ES-I3 (cell line): ENCODE measurements around the gene PCMTD2.

Source experiments
- H3K36me3 ChIP-seq: 2 replicates; pipeline ENCODE4 v1.6.1; 2013; ENCODE audit warnings: mild to moderate bottlenecking, low read length, control low read depth, moderate library complexity; ENCODE audit not compliant: insufficient read depth
- H3K4me1 ChIP-seq: 2 replicates; pipeline ENCODE4 v1.6.1; 2013; ENCODE audit warnings: mild to moderate bottlenecking, control low read depth, low read length; ENCODE audit not compliant: insufficient read depth
- H3K9ac ChIP-seq: 2 replicates; pipeline ENCODE4 v1.6.1; 2013; ENCODE audit warnings: low read depth, mild to moderate bottlenecking, low read length, moderate library complexity
- H3K9me3 ChIP-seq: 2 replicates; pipeline ENCODE4 v1.6.1; 2013; ENCODE audit warnings: mild to moderate bottlenecking, low read length, moderate library complexity; ENCODE audit not compliant: control insufficient read depth, insufficient read depth

The PCMTD2 gene

DNA sequence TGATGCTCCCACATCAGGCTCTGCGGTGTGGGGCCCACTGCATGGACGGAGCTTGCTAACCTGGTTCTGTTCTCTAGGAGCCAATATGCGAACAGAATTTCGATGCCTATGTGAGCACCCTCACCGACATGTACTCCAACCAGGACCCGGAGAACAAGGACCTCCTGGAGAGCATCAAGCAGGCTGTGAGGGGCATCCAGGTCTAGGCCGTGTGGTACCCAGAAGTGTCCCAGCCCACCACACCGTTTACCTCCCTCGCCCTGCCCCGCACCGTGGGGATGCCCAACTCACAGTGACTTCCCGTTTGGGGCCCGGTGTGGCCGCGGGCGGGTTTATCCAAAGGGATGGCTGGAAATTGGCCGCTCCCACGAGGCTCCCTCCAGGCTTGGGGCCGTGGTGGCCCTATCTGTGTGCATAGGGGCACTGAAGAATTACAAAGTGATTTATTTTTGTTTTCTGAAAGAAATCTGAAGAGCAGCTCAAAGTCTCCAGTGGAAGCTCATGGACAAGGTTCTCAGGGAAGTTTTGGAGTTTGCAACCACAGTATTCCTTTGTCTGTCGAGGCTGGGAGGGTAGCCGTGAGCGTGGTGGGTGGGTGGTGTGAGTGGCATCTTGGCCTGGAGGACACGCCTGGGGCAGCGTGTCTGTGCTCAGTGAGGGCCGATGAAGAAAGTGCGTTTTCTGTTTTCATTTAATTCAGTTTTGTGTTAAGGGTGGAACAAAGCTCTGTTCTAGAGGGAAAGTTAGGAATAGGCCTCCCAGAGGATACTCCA, 15.1 kb upstream of the PCMTD2 start:
- Histone ChIP-seq H3K9me3 (no peaks in the 10 kb centered on the region), H3K4me1 (no peaks in the 10 kb centered on the region), H3K36me3 (no peaks in the 10 kb centered on the region), H3K9ac (no peak overlapping the region)

DNA sequence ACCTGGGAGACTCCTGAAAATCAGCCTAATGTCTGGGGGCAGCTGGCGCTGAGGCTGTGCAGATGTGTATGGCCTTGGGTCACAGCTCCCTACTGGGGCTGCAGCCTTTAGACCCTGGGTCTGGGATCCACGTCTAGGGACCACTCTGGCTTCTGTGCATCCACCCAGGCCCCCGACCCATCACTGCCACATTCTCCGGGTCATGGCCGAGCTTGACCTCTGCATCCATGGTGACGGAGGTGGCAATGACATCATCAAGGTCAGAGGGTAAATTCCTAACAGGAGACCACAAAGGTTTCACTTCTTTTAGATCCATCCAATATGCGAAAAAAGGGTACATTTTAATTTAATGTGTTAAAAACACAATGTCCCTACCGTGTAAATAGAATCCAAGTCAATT, 14.5 kb upstream of the PCMTD2 start:
- Histone ChIP-seq H3K4me1 (no peaks in the 10 kb centered on the region), H3K9me3 (no peaks in the 10 kb centered on the region), H3K9ac (no peak overlapping the region), H3K36me3 (no peaks in the 10 kb centered on the region)

DNA sequence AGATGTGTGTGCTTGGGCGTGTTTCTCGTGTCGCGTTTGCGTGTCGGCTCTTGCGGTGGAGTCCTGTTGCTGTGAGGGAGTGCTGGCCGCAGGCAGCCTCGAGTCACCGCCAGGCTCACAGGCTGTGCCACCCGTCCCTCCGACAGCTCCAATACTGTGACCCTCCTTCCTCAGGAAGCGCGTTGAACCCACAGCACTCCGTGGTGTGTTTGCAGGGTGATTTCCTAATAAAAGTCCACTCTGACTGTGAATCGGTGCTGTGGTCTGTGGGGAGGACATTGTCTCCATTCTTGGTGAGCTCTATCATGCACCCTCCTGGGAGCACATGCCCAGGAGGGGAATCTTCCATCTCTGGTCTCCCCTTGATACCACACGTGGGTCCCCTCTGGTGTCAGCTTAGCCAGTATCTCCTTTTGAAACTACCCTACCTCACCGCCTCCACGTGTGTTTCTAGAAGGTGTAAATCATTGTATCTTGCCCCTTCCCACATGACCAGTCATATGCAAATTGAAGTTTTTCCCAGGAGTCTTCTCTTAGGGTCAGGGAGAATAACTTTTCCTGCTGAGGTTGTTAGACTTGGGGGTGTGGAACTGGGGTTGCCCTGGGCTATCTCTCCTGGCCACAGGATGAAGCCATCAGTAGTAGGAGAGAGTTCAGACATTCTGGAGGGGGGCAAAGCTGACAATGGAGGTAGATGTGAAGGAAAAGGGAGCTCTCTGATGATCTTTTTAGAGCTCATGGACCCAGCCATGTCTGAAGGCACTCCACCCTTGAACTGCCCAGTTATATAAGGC, 13.3 kb upstream of the PCMTD2 start:
- Histone ChIP-seq H3K36me3 (no peaks in the 10 kb centered on the region), H3K4me1 (no peaks in the 10 kb centered on the region), H3K9ac (no peak overlapping the region)

DNA sequence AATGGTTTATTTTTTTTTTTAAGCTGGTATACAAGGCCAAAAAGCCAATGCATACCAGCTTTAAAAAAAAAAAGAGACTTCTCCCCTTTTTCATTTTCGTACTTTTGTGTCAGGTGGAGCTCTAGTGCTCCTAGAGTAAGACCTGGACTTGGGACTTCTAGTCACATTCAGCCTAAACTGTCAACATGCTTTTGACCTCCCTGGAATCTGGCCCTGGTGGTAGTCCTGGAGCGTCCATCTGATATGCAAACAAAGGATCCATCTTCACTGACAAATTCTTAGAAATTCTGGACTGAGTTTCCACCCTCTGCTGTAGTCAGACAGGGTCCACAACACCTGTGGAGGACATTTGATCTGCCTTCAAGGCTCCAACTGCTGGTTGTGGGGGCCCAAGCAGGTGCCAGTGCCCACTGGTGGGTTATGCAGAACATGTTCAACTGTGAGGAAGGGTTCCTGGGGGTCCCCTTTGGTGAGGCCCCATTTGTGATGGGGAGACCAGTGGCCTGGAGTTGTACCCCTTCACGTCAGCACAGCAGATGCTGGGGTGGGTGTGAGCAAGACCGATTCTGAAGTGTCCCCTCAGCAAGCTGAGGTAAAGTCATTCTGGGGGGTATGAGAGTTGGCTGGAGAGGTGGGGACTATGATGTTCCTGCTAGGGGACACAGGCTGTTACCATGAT, 12.6 kb upstream of the PCMTD2 start:
- Histone ChIP-seq H3K4me1 (no peaks in the 10 kb centered on the region), H3K36me3 (no peaks in the 10 kb centered on the region), H3K9me3 (no peaks in the 10 kb centered on the region), H3K9ac (no peak overlapping the region)

More for the DNA sequence above, 13.3 kb upstream of the PCMTD2 start:
- no peaks in the 10 kb centered on the region for H3K9me3 ChIP-seq

DNA sequence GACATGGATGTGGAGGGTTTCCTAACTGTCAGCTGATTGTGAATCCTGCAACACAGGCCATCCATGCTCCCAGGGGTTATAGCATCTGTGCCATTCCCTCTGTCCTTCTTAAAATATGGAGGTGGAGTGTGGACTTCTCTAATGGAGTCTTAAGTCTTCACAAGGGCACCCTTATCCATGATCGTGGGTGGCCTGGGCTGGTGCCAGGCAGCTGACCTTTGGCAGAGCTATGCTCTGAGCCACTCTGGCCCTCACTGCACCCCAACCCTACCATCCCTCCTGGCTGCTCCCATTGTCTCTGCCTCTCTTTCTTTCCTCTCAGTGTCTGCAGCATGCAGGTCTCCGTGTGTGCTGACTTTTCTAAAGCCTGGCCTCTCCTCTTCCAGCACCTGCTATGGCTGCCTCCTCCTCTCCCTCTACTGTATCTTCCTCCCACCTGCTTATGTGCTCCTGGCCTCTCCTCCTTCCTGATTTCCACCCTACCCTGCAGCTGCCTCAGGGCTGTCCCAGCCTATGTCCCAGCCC, 11.2 kb upstream of the PCMTD2 start:
- Histone ChIP-seq H3K9me3 (no peaks in the 10 kb centered on the region), H3K4me1 (no peaks in the 10 kb centered on the region), H3K9ac (no peak overlapping the region), H3K36me3 (no peaks in the 10 kb centered on the region)

DNA sequence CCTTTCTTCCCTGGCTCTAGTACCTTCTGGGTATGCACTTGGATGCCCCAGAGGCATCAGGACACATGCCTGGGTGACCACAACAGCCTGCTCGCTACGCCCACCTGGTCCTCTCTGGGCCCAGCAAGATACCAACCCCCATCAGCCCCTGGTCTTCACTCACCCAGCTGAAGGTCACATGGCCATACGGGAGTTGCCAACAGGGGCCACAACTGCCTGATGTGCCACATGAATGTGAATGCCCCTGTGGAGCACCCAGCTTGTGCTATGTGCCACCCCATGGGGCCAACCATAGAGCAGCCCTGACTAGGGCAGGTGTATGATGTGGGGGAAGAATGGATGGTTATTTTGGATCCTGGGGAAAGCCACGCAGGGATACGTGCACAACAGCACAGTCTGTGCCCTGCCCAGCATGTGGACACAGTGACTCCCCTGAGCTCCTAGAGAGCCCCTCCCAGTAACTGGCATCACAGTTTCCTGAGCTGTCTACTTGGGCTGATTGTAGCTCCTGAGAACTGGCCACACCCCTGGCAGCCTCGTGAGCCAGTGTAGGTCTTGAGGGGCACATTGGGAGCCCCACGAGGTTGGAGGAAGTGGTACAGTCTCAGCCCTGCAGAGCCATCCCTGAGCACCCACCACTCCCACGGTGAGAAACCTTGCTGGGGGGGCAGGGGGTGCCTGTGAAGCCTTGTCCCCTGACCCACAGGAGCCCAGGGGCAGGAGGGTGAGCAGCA, 10.5 kb upstream of the PCMTD2 start:
- no peaks in the 10 kb centered on the region for H3K36me3 ChIP-seq
- H3K9ac ChIP-seq = no peak overlapping the region
- no peaks in the 10 kb centered on the region for H3K9me3 ChIP-seq
- no peaks in the 10 kb centered on the region for H3K4me1 ChIP-seq

DNA sequence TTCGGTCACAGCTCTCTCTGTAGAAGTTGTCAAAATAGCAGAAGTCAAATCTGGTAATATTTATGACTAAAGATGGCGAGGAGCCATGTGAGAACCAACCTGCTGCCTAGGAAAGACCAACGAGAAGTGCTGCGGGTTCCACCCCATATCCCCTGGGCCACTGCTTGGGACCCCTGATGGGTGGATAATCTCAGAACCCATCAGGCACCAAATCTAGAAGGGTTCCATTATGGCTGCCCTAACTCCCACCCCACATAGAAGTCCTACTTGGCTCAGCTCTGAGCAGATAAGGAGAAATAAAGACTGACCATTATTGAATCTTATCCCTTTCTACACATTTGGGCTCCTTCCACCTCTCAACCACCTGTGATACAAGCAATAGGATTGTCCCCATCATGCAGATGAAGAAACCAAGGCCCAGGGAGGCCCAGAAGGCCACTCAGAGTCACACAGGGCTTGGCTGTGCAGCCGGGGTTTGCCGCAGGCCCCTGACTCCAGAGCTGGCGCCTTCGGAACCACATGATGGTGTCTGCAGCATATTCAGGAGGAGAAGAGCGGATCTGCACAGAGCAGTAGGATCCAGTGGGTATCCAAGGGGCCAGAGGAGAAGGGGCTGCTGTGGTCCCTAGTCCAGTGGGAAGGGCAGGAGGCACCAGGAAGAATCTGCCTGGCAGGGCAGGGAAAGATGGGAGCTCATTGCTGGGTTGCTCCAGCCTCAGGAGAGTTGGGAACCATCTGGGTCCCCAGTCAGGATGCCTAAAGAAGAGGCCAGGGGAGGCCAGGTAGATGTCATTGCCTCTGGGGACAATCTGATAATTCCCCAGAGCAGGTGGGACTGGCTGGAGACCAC, 9.6 kb upstream of the PCMTD2 start:
- Histone ChIP-seq H3K4me1 (no peaks in the 10 kb centered on the region), H3K9ac (no peak overlapping the region), H3K36me3 (no peaks in the 10 kb centered on the region), H3K9me3 (no peaks in the 10 kb centered on the region)

DNA sequence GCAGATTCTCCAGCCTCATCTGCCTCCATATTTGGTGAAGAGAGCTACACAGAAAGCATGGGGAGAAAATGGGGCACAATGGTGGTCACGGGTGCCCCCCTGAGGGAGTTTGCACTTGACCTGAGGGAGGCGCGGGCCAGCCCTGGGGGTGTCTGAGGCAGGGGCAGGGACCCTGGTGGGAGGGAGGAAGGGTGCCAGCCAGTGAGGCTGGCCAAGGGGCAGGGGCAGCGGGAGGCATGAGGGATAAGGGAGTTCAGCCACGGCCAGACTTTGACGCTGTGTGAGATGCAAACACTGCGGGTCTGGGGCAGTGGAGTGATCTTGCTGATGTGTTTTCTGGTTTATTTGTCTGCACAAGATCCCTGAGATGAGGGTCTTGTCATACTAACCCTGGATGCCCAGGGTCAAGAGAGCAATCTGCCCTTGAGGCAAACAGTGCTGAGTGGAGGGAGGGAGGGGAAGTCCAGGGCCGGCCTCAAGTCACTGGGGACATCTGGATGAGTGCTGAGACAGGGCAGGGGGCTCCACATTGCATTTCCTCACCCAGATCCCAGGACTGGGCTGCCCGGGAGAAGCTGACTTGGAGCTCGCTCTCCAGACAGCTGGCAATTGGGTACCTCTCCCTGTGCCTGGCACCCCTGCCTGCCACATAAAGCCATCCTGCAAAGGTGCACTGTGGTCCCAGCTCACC, 8.8 kb upstream of the PCMTD2 start:
- no peaks in the 10 kb centered on the region for H3K9me3 ChIP-seq
- H3K9ac ChIP-seq = no peak overlapping the region
- H3K36me3 ChIP-seq = no peaks in the 10 kb centered on the region
- H3K4me1 ChIP-seq = no peaks in the 10 kb centered on the region

DNA sequence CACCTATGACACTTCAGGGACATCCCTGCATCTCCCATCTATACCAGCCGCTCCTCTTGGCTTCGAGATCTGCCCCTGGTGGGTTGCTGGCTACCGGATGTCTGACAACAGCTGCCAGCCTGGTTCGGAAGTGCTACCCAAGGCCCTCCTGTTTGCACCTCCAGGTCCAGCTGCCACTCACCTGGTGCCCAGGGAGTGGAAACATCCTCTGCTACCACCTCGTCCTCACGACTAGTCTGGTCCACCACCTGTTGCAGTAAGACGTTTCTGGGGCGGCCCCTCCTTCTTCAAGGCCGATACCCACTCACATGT, 8.3 kb upstream of the PCMTD2 start:
- H3K4me1 ChIP-seq = no peaks in the 10 kb centered on the region
- H3K36me3 ChIP-seq = no peaks in the 10 kb centered on the region
- no peaks in the 10 kb centered on the region for H3K9me3 ChIP-seq
- H3K9ac ChIP-seq = no peak overlapping the region

DNA sequence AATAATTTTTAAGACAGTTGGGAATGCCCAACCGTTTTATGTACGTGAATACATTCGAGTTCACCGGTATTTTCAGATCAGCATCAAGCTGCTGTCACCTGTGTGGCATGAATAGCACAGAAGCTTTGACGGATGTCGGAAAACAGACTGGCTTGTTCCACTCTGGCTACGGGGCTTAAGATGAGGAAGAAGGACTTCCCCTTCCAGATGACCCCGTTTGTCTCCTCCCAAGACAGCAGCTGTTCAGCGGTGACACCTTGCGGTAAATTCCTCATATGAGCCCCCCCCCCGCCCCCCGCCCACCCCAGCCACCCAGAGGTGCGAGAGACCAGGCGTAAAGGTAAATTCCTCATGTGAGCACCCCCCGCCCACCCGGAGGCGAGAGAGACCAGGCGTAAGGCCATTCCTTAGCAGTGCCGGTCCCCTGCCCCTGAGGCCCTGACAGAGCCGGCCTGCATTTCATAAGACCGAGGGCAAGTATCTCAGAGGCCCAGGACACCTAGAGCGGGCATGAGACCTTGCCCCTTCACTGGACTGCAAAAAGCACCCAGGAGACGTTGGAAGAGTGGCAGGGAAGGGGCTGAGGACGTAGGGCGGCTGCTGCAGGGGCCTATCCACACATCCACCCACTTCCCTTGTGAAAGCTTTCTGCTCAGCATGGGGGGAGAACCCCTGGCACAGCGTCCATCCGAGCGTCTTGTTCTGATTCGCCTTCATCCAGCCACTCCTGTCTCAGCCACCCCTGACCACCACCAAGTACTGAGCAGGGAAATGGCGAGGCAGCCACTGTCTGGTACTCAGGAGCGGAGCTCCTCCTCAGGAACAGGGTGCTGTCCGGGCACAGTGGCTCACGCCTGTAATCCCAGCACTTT, 7.3 kb upstream of the PCMTD2 start:
- H3K9ac ChIP-seq = no peak overlapping the region

DNA sequence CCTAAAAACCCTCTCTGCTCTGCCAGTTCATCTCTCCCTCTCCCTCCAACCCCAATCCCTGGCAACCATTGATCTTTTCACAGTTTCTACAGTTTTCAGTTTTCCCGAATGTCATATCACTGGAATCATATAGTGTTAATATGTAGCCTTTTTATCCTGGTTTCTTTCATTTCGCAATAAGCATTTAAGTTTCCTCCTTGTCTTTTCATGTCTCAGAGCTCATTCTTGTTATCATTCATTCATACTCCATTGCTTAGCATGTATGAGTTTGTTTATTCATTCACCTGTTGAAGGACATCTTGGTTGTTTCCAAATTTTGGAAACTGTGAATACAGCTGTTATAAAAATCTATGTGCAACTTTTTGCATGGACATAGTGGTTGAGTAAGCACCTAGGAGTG, 5.5 kb upstream of the PCMTD2 start:
- no peaks in the 10 kb centered on the region for H3K36me3 ChIP-seq

More for the DNA sequence above, 7.3 kb upstream of the PCMTD2 start:
- H3K4me1 ChIP-seq = no peaks in the 10 kb centered on the region
- no peaks in the 10 kb centered on the region for H3K9me3 ChIP-seq
- no peaks in the 10 kb centered on the region for H3K36me3 ChIP-seq

DNA sequence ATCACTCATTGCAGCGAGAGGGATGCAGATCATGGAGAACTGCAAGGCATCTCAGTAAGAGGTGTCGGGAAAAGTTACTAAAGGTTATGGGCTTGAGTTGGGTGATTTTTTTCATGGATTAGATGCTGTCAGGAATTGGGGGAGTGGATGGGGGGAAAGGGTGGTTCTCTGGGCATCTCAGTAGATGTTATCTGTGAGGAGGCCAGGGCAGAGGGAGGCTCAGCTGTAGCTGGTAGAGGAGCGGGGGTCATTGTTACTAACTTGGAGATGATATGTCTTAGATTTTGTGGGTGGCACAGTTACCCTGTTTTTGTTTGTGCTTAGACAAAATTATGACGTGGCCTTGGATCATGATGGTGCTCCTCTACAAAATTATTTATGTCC, 2.6 kb upstream of the PCMTD2 start:
- Histone ChIP-seq H3K9me3 (no peaks in the 10 kb centered on the region), H3K9ac (no peak overlapping the region), H3K4me1 (peaks cover 5% of the 10 kb centered on the region; the same call in 1 of the 2 replicates), H3K36me3 (no peaks in the 10 kb centered on the region)

More for the DNA sequence above, 5.5 kb upstream of the PCMTD2 start:
- H3K9me3 ChIP-seq = no peaks in the 10 kb centered on the region
- no peaks in the 10 kb centered on the region for H3K4me1 ChIP-seq
- no peak overlapping the region for H3K9ac ChIP-seq
